Epithelial cell of proximal tubule (primary cell): Measurements from ENCODE around the gene BBC3. TPM values are rescaled to one million over a fixed set of nuclear protein-coding genes. Genes with fewer than 3 reads are reported as not detected.
A peak's percentile ranks its signal among the peaks of the same experiment; 100 is the strongest.
"Not testable (repeated sequence)": the region's sequence is repeated elsewhere in the genome, so short reads cannot be mapped to it uniquely, and the experiment has no call there.

Source experiments
- DNase-seq: peaks from one replicate; pipeline ENCODE4 v3.0.0-alpha.2; 2011; ENCODE audit warnings: low read depth
- H3K4me3 ChIP-seq: 2 replicates; pipeline ENCODE4 v1.5.1; 2011; ENCODE audit warnings: low read depth, mild to moderate bottlenecking, low read length
- CTCF ChIP-seq: conservative IDR thresholded peaks from 2 replicates; pipeline ENCODE4 v1.5.1; 2012; ENCODE audit warnings: low read depth, mild to moderate bottlenecking, low read length
- total RNA-seq: library from RNA; depleted of rRNA; stranded (reverse); fragments of >200 nt; gene quantifications from 2 replicates; pipeline ENCODE4 v1.2.3, GENCODE V29; 2015

The BBC3 gene
- total RNA-seq, 1 donor from 2014 or later = 16.0 TPM

- peak overlapping the region; percentile 64 for H3K4me3 ChIP-seq
- no peak for TF ChIP-seq CTCF
- DNase-seq = no peak
Observed at GRCh38 chr19:47257411-47258169, 26.6 kb upstream of the BBC3 start.

- H3K4me3 ChIP-seq = peak overlapping the region; percentile 65
- peak; percentile 79 for DNase-seq
- TF ChIP-seq CTCF = no peak
Observed at GRCh38 chr19:47256693-47257410, 25.9 kb upstream of the BBC3 start.

- peak within 1 kb of the TSS; percentile 65 for H3K4me3 ChIP-seq
- DNase-seq = peak; percentile 74
- no peak for TF ChIP-seq CTCF
Observed at GRCh38 chr19:47255879-47256692, 25.1 kb upstream of the BBC3 start, which contains the start of gene CCDC9. TSS of gene CCDC9 (plus strand) at chr19:47256525. CDS start at chr19:47258401, 1,876 bp downstream.

- DNase-seq = no peak
- H3K4me3 ChIP-seq = no peak overlapping the region
- no peak for TF ChIP-seq CTCF
Observed at GRCh38 chr19:47253970-47254369, 23.0 kb upstream of the BBC3 start.

GRCh38 chr19:47253467-47253881 lies 22.5 kb upstream of the BBC3 start:
- no peak overlapping the region for H3K4me3 ChIP-seq
- TF ChIP-seq CTCF = no peak
- DNase-seq = no peak

GRCh38 chr19:47253016-47253415 lies 22.0 kb upstream of the BBC3 start:
- not testable (repeated sequence) for DNase-seq, H3K4me3 ChIP-seq
